GM23248 (cell line): ENCODE data around the gene CAMTA1.

Source experiments
- EZH2 ChIP-seq: fragments of 200-600 bp; sonication (generic); IDR thresholded peaks from 2 replicates; pipeline ENCODE4 v1.6.1; 2018; ENCODE audit warnings: antibody characterized with exemption, mild to moderate bottlenecking; ENCODE audit not compliant: insufficient read depth, poor library complexity, severe bottlenecking
- EZH2phosphoT487 ChIP-seq: fragments of 200-600 bp; sonication (generic); IDR thresholded peaks from 2 replicates; pipeline ENCODE4 v1.6.1; 2018; ENCODE audit warnings: antibody characterized with exemption, moderate library complexity, mild to moderate bottlenecking, low read depth; ENCODE audit not compliant: insufficient read depth

- TF ChIP-seq EZH2 (no peak), EZH2phosphoT487 (no peak)
Observed at GRCh38 chr1:6795203-6795602, 9.9 kb downstream of the CAMTA1 start.
